Measurements from ENCODE around the gene SESN3. TPM values are rescaled to one million over a fixed set of nuclear protein-coding genes. Genes with fewer than 3 reads are reported as not detected.
"Not testable (repeated sequence)": the region's sequence is repeated elsewhere in the genome, so short reads cannot be mapped to it uniquely, and the experiment has no call there.

The SESN3 gene
- total RNA-seq, 1 donor from 2014 or later: 19.8 TPM

DNA sequence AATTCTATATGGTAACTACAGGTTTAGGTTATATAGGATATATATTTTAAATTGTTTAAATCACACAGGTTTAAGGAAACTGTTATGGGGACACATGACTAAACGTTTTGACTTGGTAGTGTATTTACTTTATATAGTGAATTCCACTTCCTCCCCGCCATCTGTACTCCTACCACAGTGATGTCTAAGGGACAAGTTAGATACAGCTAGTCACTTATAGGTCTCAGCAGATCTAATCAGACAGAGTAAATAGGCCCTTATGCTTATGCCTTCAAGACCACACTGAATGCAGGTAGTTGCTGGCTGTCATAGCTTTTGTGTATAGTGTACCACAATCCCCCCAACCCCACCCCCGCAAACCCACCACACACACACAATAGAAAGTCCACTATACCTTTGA is 8.2 kb downstream of the SESN3 start:
- no peak for DNase-seq (ENCODE audit: extremely low read depth, low read depth, low spot score)

DNA sequence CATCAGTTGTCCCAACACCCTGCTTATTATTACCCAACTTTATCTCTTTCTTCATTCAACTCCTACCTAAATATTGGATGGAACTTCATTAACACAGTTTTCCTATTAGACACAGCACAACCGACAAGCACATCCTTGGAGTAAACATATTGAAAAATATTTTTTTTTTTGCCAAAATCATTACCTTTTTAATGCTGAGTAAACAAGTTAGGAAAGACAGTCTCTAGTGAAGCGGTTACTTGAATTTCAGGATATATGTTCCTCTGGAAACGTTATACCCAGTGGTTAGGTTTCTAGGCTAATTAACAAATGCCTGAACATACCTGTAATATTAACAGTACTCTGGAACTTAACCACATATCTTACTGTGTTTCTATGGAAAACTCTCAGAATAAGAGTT is 11.4 kb downstream of the SESN3 start:
- DNase-seq (ENCODE audit: extremely low read depth, low read depth, low spot score): no peak

DNA sequence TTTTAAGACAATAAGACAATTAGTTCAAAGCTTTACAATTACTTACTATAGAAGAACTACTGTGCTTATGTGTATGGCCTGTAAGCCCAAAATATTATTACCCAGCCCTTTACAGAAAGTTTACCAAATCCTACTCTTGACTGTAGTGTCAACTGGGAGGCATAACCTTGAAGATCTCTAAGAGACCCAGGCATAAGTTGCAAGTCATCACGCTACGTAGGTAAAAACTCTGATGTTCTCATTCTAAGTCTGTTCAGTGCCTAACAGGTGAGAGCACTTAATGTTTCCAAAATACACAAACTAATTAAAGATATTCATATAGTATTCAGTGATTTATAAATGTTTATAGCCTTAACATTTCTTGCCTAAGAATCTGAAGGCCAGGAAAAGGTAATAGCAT is 12.9 kb downstream of the SESN3 start:
- DNase-seq (ENCODE audit: extremely low read depth, low read depth, low spot score): no peak

DNA sequence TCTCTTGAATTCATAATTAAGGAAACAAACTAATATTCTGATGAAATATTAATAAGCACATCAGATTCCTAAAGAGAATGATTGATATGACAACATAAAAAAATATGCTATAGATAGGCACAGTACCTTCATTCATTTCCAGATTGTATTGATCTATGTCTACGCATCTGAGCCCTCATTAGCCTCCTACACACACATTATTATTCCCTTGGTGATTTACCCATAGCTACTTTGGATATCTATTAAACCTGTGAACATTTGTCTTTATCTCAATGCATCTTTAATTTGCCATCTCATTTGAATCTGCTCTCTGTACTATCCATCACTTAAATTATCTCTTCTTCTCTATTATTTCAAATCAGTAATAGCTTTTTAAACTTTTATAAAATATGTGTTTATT is 18.4 kb downstream of the SESN3 start:
- no peak for DNase-seq (ENCODE audit: extremely low read depth, low read depth, low spot score)

DNA sequence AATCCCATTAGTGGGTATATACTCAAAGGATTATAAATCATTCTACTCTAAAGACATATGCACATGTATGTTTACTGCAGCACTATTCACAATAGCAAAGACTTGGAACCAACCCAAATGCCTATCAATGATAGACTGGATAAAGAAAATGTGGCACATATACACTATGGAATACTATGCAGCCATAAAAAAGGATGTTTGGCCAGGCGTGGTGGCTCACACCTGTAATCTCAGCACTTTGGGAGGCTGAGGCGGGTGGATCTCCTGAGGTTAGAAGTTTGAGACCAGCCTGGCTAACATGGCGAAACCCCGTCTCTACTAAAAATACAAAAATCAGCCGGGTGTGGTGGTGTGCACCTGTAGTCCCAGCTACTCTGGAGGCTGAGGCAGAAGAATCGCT is 21.5 kb downstream of the SESN3 start:
- DNase-seq (ENCODE audit: extremely low read depth, low read depth, low spot score): not testable (repeated sequence)

DNA sequence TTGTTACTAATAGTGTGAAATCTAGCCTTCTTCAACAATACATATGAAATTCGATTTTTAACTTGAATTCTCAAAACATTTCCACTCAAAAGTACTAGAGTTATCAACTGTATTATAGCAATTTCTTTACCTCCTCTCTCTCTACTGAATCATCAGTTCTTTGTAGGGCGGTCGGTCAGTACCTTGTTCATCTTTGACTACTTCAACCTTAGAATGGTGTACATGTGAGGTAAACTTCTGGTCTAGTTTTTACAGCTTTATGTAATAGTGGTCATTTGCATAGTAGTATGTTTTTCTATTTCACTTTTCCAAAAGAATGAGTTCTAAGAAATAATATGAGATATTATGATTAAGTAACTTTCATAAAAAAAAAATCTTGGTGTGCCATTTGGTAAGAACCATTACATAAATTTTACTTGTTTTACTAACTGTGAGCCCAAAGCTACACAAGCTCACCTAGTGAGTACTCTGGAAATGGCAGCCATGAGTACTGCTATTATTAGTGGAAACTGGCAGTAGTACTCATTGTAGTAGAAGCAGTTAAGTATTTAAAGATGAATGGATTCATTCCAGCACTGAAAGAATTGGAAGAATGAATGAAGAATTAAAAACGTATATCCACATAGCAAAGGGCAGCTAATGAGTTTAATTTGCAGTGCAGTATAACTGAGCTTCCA is 30.1 kb downstream of the SESN3 start:
- DNase-seq (ENCODE audit: extremely low read depth, low read depth, low spot score): no peak

DNA sequence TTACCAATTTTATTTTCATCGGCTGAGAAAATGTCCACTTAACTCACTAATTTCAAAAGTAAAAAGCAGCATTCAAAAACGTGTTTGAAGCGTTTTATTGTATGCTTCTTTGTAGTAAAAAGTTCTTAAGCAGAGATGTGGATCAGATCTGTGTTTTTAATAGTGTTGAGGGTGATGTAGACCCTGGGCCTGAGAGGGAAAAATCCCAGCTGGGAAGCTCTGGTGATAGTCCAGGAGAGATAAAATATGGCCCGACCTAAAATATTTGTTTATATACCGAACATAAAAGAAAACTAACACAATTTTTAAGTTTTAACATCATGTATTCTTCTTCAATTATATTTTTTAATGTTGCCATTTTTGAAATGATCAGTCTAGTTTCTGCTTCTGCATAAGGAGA is 35.2 kb downstream of the SESN3 start:
- DNase-seq (ENCODE audit: extremely low read depth, low read depth, low spot score): no peak

DNA sequence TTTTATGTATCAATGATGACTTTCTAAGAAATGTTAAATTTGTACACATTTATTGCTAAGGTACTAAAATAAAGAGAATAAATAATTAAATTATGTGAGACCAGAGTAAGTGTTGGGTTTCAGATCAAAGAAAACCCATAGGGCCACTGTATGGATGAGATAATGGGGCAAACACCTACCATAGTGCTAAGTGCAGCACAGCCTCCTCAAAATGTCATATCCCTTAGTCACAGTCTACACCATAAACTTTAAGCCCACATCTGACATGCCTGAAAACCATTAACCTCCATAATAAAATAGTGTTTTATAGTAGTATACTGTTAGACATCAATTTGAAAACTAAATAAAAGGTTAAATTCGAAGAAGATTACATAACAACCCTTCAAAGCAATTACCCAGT is 37.5 kb downstream of the SESN3 start:
- no peak for DNase-seq (ENCODE audit: extremely low read depth, low read depth, low spot score)

DNA sequence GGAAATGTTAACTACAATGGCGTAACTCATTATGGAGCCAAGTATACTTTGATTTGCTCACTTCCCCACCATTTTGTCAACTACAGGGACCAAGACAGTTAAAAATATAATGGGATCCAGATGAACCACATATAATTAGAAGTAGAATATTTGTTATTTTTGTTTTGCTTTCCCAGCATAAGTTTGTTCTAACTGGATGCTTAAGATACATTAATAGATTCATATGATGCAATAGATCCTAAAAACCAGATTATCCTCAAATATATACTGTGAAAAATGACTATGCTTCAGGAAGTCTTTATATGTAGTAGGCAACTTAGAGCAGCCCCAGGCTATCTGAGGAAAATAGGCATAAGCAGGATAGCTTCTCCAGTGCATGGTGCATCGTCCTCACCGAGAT is 38.3 kb downstream of the SESN3 start:
- DNase-seq (ENCODE audit: extremely low read depth, low read depth, low spot score): no peak

DNA sequence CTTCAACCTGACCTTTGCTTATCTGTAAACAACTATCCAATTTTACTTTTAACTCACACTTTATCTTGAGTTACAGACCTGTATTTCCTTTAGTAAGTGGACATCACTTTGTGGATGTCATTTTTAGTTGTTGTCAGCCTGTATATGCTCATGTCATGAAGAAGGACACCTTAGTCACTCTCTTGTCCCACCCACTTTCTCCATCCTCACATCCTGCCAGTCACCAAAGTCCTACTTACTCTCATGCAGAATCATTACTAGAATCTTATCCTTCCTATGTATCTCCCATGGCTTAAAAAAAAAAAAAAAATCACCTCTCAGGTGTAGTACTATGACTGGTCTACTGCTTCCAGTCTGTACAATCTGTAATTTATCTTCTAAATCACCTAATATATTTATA is 43.3 kb downstream of the SESN3 start:
- no peak for DNase-seq (ENCODE audit: extremely low read depth, low read depth, low spot score)

DNA sequence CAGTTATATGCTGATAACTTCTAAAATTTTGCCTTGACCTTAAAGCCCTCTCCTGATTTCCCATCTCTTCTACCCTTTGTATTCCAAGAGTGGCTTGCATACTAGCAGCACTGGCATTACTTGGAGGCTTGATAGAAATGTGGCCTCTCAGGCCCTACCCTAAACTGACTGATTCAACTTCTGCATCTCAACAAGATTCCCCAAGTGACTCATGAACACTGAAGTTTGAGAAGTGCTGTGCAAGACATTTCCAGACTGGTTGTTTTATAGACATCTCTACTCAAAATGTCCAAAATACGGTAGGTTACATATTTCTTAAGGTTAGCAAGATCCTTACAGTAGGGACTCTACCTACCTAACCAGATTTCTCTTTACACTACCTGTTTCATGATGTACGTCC is 48.6 kb downstream of the SESN3 start:
- no peak for DNase-seq (ENCODE audit: extremely low read depth, low read depth, low spot score)

DNA sequence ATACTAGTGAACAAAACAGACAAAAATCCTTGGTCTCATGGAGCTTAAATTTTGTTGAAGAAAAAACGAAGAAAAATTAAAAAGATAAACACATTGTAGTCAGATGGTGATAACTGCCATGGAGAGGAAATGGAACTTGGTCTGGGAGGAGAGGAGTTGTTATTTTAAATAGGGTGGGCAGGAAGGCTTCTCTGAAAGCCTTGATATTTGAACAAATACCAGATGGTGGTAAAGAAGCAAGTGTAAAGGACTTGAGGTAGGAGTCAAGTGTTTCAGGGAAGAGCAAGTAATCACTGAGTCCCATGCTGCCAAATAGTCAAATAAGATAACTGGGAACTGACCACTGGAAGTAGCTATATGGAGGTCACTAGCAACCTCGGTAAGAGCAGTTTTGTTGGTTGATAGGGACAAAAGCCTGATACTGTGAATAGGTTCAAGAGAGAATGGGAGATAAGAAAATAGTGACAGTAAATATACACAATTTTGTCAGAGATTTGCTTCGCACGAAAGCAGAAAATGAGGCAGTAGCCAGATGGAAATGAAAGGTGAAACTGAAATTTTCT is 55.1 kb downstream of the SESN3 start:
- DNase-seq (ENCODE audit: extremely low read depth, low read depth, low spot score): no peak

DNA sequence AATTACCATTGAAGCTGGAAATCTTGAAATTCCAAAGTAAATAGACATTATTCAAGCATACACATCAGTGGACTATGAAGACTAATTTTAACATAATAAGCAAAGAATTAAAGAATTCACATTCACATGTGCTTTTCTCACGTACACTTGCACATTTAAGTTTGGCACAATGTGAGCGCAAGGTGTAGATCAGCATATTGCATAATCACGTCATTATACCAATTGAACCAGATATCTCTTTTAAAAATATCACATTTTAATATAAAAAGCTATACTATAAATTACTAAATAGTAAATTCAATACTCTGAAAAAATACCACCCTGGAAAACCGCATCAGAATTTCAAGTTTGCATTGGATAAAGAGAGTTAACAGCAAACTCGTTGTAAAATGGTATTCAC is 60.7 kb downstream of the SESN3 start:
- no peak for DNase-seq (ENCODE audit: extremely low read depth, low read depth, low spot score)

DNA sequence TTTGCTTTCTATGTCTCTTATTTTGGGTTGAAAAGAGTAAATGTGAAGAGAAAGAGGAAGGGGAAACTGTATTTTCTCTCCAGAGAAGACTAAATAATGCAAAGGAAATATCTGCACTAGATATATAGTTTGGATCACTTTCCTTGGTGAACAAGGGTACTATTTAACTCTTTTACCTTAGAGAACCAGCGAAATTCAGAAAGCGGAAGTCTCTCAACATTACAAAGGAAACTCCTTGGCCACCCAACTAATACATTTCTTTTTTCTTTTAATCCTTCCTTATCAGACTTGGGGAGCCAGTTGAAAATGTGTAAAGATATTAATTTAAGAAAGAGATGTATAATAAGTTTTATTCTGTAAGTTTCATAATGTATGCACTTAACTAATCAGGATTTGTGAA is 64.2 kb downstream of the SESN3 start:
- DNase-seq (ENCODE audit: extremely low read depth, low read depth, low spot score): no peak

DNA sequence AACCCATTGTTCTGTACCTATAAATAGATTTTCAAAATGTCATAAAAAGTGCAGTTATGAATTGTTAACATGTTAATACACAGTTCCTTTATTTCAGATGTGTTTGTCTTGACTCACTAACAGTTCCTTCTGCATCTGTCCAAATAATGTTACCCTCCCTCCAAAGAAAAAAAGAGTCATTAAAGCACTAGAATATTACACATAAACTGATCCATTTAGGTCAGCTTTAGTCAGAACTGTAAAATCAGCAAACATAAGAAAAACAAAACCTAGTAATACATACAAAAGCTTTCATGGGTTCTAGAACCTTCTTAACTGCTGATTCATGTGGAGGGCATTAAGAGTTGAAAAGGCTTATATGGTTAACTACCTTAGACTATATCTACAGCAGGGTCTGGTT is 65.4 kb downstream of the SESN3 start:
- no peak for DNase-seq (ENCODE audit: extremely low read depth, low read depth, low spot score)

DNA sequence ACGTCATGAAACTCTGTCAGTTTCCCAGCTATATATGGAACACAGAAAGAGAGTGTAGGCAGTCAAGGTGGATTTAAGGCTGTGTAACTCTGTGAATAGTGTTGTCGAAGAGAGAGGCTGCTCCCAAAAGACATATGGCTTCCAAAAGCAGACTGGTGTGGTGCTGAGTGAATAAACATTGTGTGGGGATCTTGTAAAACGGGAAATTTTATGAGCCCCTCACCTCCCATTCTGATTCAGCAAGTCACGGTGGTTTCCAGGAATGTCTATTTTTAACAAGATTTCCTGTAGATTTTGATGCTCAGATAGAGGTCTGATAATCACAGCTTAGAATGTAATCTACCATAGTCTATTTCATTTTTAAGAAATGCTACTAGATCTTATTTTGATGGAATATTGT is 67.9 kb downstream of the SESN3 start:
- no peak for DNase-seq (ENCODE audit: extremely low read depth, low read depth, low spot score)

DNA sequence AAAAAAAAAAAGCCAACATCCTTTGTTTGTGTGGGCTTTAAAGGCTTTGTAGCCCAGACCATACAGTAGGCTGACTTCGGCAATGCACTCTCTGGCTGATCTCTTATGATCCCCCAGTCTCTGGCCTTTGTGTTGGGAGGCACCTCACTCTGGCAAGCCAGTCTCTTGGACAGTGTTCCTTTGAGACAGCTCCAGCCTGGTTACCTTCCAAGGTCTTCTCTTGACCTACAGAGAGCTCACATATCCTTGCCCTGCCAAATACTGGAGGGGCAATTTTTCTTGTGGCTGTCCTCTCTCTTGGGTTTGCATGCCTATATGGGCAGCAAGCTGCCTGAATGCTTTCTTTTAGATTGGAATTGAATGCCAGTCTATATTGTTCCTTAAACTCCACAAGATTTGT is 69.8 kb downstream of the SESN3 start:
- DNase-seq (ENCODE audit: extremely low read depth, low read depth, low spot score): no peak

DNA sequence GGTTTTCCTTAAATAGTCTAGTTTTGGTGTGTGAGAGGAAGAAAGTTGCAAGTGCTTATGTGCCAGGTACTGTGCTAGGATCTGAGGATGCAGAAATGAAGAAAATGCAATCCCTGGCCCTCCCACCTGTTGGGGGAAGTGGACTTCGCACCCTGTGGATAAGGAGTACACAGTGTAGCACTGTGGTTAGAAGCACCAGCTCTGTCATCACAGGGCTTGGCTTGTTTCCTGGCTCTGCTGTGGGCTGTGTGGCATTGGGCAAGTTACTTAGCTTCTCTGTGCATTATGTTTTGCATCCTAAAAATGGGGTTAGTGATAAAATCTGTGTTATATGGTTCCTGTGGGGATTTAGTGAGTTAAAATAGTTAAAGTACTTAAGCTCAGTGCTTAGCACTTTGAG is 73.2 kb downstream of the SESN3 start:
- no peak for DNase-seq (ENCODE audit: extremely low read depth, low read depth, low spot score)

DNA sequence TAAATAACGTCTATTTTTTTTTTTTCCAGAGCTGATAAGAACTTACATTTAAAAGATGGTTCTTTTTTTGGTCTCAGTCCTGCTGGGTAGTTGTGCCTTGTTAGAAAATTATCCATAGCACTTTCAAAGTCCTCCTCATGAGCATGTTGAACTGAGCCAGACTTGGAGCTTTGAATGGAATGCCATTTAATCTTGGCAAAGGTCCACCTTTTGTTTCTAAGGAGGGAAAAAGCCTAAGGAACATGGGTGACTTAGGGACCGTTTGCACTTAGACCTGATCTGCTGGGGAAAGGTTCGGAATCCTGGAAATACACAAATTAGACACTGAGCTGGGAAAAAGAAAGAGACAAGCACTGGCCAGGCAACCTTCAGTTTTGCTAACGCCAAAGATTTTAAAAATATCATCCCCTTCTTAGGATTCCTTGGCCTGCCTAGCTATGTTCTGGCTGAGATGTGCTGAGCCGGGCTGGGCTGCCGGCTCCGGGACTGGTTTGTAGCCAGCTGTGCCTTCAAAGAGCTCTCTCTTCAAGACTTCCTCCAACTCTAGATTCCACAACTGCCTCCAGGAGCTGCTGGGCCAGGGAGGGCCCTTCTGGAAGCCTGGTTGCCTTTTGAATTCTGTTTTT is 74.0 kb downstream of the SESN3 start:
- DNase-seq (ENCODE audit: extremely low read depth, low read depth, low spot score): no peak

DNA sequence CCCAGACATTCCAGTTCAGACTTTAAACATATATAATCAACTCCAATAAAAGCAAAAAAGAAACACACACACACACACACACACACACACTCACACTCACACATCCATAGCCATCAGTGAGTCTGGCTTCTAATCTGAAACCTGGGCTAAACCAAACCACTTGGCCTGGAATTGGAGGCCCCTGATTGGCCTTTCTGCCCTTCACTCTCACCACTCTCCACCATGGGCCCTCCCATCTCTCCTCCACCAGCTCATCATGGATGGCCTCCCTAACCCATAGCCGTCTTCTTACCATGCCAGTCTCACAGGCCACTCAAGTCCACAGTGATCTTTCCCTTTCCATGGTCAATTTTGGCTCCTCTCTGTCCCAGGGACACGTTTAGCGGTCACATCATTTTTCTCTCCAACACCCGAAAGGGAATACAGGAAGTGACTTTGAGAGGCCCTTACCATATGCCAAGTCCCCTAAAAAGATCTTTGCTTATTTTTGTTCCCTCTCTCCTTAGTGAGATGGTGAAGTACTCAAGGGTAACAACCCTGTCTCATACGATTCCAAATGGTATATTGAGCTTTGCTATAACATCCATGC is 74.8 kb downstream of the SESN3 start:
- no peak for DNase-seq (ENCODE audit: extremely low read depth, low read depth, low spot score)

DNA sequence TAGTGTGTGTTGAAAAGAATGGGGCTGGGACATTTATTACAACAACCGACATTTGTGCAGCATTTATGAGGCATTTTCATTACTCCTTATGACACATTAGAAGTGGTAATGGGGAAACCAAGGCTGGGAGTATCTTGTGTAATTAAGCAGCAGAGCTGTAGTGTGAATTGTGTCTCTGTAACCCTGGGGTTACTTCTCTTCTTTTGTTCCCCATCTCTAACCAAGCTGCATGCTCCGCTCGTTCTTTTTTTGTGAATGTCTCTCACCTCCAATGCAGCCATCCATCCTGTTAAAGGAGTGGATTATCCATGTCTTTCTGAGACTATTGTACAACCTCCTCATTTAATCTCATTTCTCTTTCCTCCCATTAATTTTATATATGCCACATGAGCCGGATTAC is 75.6 kb downstream of the SESN3 start:
- DNase-seq (ENCODE audit: extremely low read depth, low read depth, low spot score): no peak

DNA sequence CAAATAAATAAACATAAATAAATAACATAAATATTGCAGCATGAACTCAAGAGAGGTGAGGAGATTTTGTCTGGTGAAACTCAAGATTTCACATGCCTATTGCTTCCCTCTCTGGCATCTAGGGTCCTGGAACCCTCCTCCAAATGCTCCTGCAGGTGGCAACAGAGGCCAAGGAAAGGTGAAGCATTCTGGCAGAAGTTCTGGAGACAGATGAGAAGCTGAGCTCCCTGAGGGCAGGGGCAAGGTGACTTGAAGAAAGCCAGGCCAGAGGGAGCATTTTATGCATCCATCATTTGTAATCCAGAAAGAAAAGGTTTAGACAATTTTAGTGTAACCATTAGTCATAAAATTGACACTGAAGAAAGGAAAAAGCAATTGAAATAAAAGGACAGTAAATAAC is 76.5 kb downstream of the SESN3 start:
- DNase-seq (ENCODE audit: extremely low read depth, low read depth, low spot score): no peak

Measured in glomerular endothelial cell (primary cell).